Activated naive CD8-positive, alpha-beta T cell treated with anti-CD3 and anti-CD28 coated beads for 36 hours (primary cell): Measurements from ENCODE around the gene ARNT2. TPM values are rescaled to one million over a fixed set of nuclear protein-coding genes. Genes with fewer than 3 reads are reported as not detected.

Source experiments
- DNase-seq: peaks from one replicate; pipeline ENCODE4 v3.0.0; 2021
- H3K27ac Mint-ChIP-seq: one replicate; pipeline ENCODE4 v1.8.0; 2022; ENCODE audit warnings: mild to moderate bottlenecking, moderate library complexity, mixed read lengths
- H3K27me3 Mint-ChIP-seq: one replicate; pipeline ENCODE4 v1.8.0; 2022; ENCODE audit warnings: mild to moderate bottlenecking, mixed read lengths
- H3K36me3 Mint-ChIP-seq: one replicate; pipeline ENCODE4 v1.8.0; 2021; ENCODE audit warnings: mild to moderate bottlenecking, mixed read lengths
- H3K4me1 Mint-ChIP-seq: one replicate; pipeline ENCODE4 v1.8.0; 2021; ENCODE audit warnings: mixed read lengths
- H3K4me3 Mint-ChIP-seq: one replicate; pipeline ENCODE4 v1.8.0; 2022; ENCODE audit warnings: mild to moderate bottlenecking, moderate library complexity, mixed read lengths
- H3K9me3 Mint-ChIP-seq: one replicate; pipeline ENCODE4 v1.8.0; 2022; ENCODE audit warnings: mixed read lengths
- total RNA-seq, 2 experiments: library from RNA; stranded (reverse); gene quantifications; one replicate each; pipeline ENCODE4 v1.2.3, GENCODE V29; 2021

The ARNT2 gene
- total RNA-seq, 2 experiments from 2014 or later: not detected

GRCh38 chr15:80620141-80620540, 216.0 kb downstream of the ARNT2 start:
- H3K27me3 Mint-ChIP-seq: peaks cover 22% of the 10 kb centered on the region
- H3K4me3 Mint-ChIP-seq: no peak overlapping the region
- no peak overlapping the region for H3K27ac Mint-ChIP-seq
- no peak for DNase-seq
- no peaks in the 10 kb centered on the region for H3K4me1 Mint-ChIP-seq
- peaks cover 6% of the 10 kb centered on the region for H3K9me3 Mint-ChIP-seq
- H3K36me3 Mint-ChIP-seq: no peaks in the 10 kb centered on the region

- peaks cover 6% of the 10 kb centered on the region for H3K9me3 Mint-ChIP-seq
- no peaks in the 10 kb centered on the region for H3K4me1 Mint-ChIP-seq
- peaks cover 18% of the 10 kb centered on the region for H3K27me3 Mint-ChIP-seq
- no peaks in the 10 kb centered on the region for H3K36me3 Mint-ChIP-seq
- H3K27ac Mint-ChIP-seq: no peak overlapping the region
- no peak for DNase-seq
- no peak overlapping the region for H3K4me3 Mint-ChIP-seq
Measured at GRCh38 chr15:80620931-80621330, 216.7 kb downstream of the ARNT2 start.

GRCh38 chr15:80626643-80627120, 222.5 kb downstream of the ARNT2 start:
- H3K4me3 Mint-ChIP-seq: no peak overlapping the region
- no peaks in the 10 kb centered on the region for H3K4me1 Mint-ChIP-seq
- H3K27me3 Mint-ChIP-seq: peaks cover 5% of the 10 kb centered on the region
- H3K27ac Mint-ChIP-seq: no peak overlapping the region
- H3K9me3 Mint-ChIP-seq: peaks cover 6% of the 10 kb centered on the region
- no peak for DNase-seq
- H3K36me3 Mint-ChIP-seq: no peaks in the 10 kb centered on the region

- Mint-ChIP-seq H3K4me3 (no peak overlapping the region), H3K36me3 (no peaks in the 10 kb centered on the region), H3K9me3 (no peaks in the 10 kb centered on the region), H3K4me1 (no peaks in the 10 kb centered on the region), H3K27me3 (peaks cover 5% of the 10 kb centered on the region), H3K27ac (no peak overlapping the region)
- DNase-seq: no peak
Measured at GRCh38 chr15:80629355-80629754, 225.2 kb downstream of the ARNT2 start.

GRCh38 chr15:80630981-80631380, 226.8 kb downstream of the ARNT2 start:
- Mint-ChIP-seq H3K4me3 (no peak overlapping the region), H3K27me3 (peaks cover 5% of the 10 kb centered on the region), H3K9me3 (no peaks in the 10 kb centered on the region), H3K4me1 (no peaks in the 10 kb centered on the region), H3K36me3 (no peaks in the 10 kb centered on the region), H3K27ac (no peak overlapping the region)
- no peak for DNase-seq

GRCh38 chr15:80633221-80633620, 229.0 kb downstream of the ARNT2 start:
- H3K9me3 Mint-ChIP-seq: no peaks in the 10 kb centered on the region
- H3K4me1 Mint-ChIP-seq: no peaks in the 10 kb centered on the region
- H3K27me3 Mint-ChIP-seq: no peaks in the 10 kb centered on the region
- H3K36me3 Mint-ChIP-seq: no peaks in the 10 kb centered on the region
- no peak overlapping the region for H3K4me3 Mint-ChIP-seq
- no peak for DNase-seq
- no peak overlapping the region for H3K27ac Mint-ChIP-seq

GRCh38 chr15:80635953-80636352, 231.8 kb downstream of the ARNT2 start:
- peaks cover 2% of the 10 kb centered on the region for H3K9me3 Mint-ChIP-seq
- no peak for DNase-seq
- H3K4me3 Mint-ChIP-seq: no peak overlapping the region
- no peaks in the 10 kb centered on the region for H3K4me1 Mint-ChIP-seq
- H3K36me3 Mint-ChIP-seq: no peaks in the 10 kb centered on the region
- no peak overlapping the region for H3K27ac Mint-ChIP-seq
- no peaks in the 10 kb centered on the region for H3K27me3 Mint-ChIP-seq

GRCh38 chr15:80636675-80637074, 232.5 kb downstream of the ARNT2 start:
- no peaks in the 10 kb centered on the region for H3K36me3 Mint-ChIP-seq

GRCh38 chr15:80637747-80638146, 233.6 kb downstream of the ARNT2 start:
- Mint-ChIP-seq H3K36me3 (no peaks in the 10 kb centered on the region), H3K4me3 (no peak overlapping the region), H3K27me3 (no peaks in the 10 kb centered on the region), H3K9me3 (peaks cover 3% of the 10 kb centered on the region), H3K27ac (no peak overlapping the region), H3K4me1 (no peaks in the 10 kb centered on the region)
- no peak for DNase-seq

More at GRCh38 chr15:80636675-80637074, 232.5 kb downstream of the ARNT2 start:
- Mint-ChIP-seq H3K4me1 (no peaks in the 10 kb centered on the region), H3K4me3 (no peak overlapping the region), H3K9me3 (peaks cover 3% of the 10 kb centered on the region), H3K27me3 (no peaks in the 10 kb centered on the region), H3K27ac (no peak overlapping the region)
- no peak for DNase-seq

GRCh38 chr15:80638553-80639167, 234.5 kb downstream of the ARNT2 start:
- no peak for DNase-seq
- Mint-ChIP-seq H3K9me3 (peaks cover 3% of the 10 kb centered on the region), H3K36me3 (no peaks in the 10 kb centered on the region), H3K27ac (no peak overlapping the region), H3K27me3 (peaks cover 5% of the 10 kb centered on the region), H3K4me1 (no peaks in the 10 kb centered on the region), H3K4me3 (no peak overlapping the region)

- no peak for DNase-seq
- H3K4me1 Mint-ChIP-seq: no peaks in the 10 kb centered on the region
- H3K4me3 Mint-ChIP-seq: no peak overlapping the region
- H3K27me3 Mint-ChIP-seq: peaks cover 5% of the 10 kb centered on the region
- peaks cover 3% of the 10 kb centered on the region for H3K9me3 Mint-ChIP-seq
- H3K27ac Mint-ChIP-seq: no peak overlapping the region
- H3K36me3 Mint-ChIP-seq: no peaks in the 10 kb centered on the region
Measured at GRCh38 chr15:80639168-80639555, 235.0 kb downstream of the ARNT2 start.

GRCh38 chr15:80640531-80641121, 236.4 kb downstream of the ARNT2 start:
- no peaks in the 10 kb centered on the region for H3K4me1 Mint-ChIP-seq
- peaks cover 3% of the 10 kb centered on the region for H3K9me3 Mint-ChIP-seq
- DNase-seq: no peak
- H3K36me3 Mint-ChIP-seq: no peaks in the 10 kb centered on the region
- H3K27ac Mint-ChIP-seq: no peak overlapping the region
- no peak overlapping the region for H3K4me3 Mint-ChIP-seq
- H3K27me3 Mint-ChIP-seq: peaks cover 5% of the 10 kb centered on the region

- DNase-seq: no peak
- peaks cover 5% of the 10 kb centered on the region for H3K9me3 Mint-ChIP-seq
- no peak overlapping the region for H3K27ac Mint-ChIP-seq
- no peaks in the 10 kb centered on the region for H3K4me1 Mint-ChIP-seq
- no peak overlapping the region for H3K4me3 Mint-ChIP-seq
- H3K36me3 Mint-ChIP-seq: no peaks in the 10 kb centered on the region
- H3K27me3 Mint-ChIP-seq: peaks cover 5% of the 10 kb centered on the region
Measured at GRCh38 chr15:80641384-80641783, 237.2 kb downstream of the ARNT2 start.

- Mint-ChIP-seq H3K27ac (no peak overlapping the region), H3K4me1 (no peaks in the 10 kb centered on the region), H3K9me3 (peaks cover 9% of the 10 kb centered on the region), H3K27me3 (peaks cover 5% of the 10 kb centered on the region), H3K4me3 (no peak overlapping the region), H3K36me3 (no peaks in the 10 kb centered on the region)
- no peak for DNase-seq
Measured at GRCh38 chr15:80643431-80643951, 239.3 kb downstream of the ARNT2 start.

GRCh38 chr15:80645494-80646065, 241.4 kb downstream of the ARNT2 start:
- H3K36me3 Mint-ChIP-seq: no peaks in the 10 kb centered on the region
- H3K4me1 Mint-ChIP-seq: no peaks in the 10 kb centered on the region
- H3K27ac Mint-ChIP-seq: peak overlapping the region; percentile 1

More at GRCh38 chr15:80645494-80646065, 241.4 kb downstream of the ARNT2 start:
- Mint-ChIP-seq H3K9me3 (peaks cover 9% of the 10 kb centered on the region), H3K4me3 (no peak overlapping the region), H3K27me3 (peaks cover 5% of the 10 kb centered on the region)
- DNase-seq: no peak
